Activated CD4-positive, alpha-beta T cell treated with anti-CD3 and anti-CD28 coated beads for 24 hours (primary cell): ENCODE results near the gene TSPO2.

Experiments used
- DNase-seq, 2 donors: peaks; one replicate each; pipeline ENCODE4 v3.0.0-alpha.2; 2020; ENCODE audit warnings: low read depth in 2 of 2

The TSPO2 gene

DNA sequence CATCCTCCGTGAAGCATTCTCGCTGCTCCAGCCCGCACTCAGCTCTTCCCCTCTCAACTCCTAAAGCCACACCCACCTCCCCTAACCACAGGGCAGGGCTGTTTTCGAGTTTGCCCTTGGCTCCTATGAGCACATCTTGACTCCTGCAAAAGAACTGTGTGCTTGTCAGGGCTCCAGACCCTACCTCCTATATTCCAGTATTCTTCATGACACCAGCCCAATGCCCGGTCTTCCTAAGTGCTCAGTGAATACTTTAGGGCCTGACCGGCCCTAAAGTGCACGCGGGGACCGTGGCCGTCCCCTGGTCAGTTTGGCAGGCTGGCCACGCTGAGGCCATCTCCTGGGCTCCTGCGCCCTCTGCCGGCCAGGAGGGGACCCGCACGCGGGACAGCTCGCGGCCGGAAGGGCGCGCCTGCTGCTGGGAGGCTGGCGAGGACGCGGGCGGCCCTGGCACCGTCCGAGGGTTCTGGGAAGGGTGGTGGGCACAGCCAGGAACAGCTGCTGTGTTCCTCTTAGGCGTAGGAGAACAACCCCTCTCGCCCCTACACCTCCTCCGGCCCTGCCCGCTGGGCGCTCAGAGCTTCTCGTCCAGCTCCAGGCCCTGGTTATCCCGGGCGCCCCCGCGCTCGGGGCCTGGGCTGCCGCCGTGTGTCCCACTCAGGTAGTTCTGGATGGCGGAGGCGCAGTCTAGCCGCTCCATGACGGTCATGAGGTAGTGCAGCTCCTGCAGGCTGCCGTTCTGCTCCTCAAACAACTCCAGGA is 14.3 kb upstream of the TSPO2 start:
- peak; percentile 59 to 71 for DNase-seq

DNA sequence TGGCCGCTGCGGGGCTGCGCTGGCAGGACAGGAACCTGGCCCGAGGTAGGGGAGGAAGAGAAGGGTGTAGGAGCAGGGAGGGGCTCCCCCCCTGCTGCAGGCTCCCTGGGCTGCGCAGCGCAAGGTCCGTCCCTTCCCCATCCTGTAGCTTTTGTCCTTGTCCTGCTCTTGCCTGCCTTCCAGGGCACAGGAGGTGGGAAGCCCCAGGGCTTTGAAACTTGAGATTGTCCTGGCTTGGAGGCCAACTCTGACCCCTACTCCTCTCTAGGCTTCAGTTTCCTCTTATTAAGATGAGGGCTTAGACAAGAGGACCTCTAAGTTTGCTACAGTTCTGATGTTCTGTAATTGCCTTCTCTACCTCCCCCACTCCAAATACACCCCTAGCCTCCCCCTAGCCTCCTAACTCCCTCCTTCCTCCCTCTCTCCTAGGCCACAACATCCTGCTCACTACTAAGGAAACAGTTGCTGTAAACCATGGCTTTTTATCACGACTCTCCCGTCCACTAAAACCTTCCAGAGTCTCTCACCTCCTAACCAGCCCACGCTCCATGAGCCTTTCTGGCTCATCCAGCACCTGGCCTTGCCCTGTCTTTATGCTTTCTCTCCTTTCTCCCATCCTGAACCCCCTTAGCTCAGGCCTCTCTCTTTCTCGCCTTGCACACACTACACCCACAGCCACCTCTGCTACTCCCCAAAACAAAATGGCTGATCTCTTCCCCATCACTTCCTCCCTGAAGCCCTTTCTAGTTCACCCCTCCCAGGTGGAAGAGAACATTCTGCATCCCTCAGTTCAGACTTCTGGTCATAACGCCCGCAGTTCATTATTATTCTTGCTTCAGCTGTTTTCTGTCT is 13.5 kb upstream of the TSPO2 start:
- no peak for DNase-seq

DNA sequence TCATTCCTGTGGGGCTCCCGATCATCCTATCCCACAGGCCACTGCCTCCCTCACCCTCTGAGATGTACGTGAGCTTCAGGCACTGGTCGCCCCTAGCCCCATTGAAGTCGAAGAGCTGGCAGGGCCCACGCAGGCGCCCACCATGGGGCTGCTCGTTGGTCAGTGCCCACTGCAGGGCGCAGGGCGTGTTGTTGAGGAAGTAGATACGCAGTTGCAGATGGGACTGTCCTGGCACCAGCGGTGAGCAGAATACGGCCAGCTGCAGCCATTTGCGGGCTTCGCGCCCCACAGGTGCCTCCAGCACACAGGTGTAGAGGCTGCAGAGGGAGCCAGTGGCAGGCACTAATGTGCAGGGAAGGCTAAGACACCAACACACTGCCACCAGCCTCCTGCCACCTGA is 9.4 kb upstream of the TSPO2 start:
- no peak for DNase-seq

- no peak for DNase-seq
Observed at GRCh38 chr6:41033776-41034175, 8.5 kb upstream of the TSPO2 start.

DNA sequence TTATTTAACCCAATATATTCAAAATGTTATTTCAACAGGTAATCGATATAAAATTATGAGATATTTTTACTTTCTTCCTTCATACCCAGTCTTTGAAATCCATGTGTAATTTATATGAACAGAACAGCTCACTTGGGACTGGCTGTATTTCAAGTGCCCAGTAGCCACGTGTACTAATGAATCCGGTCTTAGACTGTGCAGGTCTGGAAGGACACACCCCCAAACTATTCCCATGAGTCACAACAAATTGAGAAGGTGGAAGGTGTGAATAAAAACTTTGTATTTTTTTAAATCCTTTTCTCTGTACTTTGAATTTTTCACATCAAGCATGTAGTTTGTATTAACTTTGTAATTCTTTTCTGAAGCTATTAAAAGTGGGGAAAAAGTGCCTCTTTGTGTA is 6.1 kb upstream of the TSPO2 start:
- no peak for DNase-seq

DNA sequence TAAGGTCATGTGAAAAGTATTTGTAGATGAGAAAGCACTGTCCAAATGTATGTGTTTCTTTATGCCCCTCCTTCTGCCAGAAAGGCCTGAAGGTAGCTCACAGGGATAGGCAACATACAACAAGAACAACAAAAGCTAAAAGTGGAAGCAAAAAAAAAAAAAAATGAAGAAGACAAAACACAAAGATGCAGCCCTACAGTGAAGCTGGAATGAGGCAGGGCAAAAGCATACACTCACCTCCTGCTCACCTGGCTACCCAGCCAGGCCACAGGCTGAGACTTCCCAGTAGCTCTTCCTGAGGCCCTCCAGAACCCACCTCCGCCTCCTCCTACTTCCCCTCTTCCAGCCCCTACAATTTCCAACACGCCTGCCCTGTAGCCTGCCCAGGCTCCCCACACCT is 5.7 kb upstream of the TSPO2 start:
- DNase-seq, result no peak

- no peak for DNase-seq
Observed at GRCh38 chr6:41037107-41037900, 5.0 kb upstream of the TSPO2 start.

DNA sequence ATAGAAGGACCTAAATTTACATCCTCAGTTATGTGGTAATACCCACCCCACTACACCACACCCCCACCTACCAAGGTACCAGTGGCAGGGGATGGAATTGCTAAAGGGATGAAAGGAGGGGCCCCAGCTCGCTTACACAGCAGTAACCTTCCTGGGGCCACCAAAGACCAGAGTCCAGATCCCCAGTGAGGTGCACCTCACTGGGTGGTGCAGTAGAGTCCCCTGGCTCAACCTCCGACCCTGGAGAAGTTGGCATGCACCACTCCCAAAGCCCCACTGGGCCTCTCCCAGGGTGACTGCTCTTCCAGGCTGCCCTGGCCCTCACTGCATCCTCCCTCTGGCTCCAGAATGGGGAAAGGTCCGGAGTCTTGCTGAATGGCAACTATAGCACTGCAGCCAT is 4.1 kb upstream of the TSPO2 start:
- no peak for DNase-seq

DNA sequence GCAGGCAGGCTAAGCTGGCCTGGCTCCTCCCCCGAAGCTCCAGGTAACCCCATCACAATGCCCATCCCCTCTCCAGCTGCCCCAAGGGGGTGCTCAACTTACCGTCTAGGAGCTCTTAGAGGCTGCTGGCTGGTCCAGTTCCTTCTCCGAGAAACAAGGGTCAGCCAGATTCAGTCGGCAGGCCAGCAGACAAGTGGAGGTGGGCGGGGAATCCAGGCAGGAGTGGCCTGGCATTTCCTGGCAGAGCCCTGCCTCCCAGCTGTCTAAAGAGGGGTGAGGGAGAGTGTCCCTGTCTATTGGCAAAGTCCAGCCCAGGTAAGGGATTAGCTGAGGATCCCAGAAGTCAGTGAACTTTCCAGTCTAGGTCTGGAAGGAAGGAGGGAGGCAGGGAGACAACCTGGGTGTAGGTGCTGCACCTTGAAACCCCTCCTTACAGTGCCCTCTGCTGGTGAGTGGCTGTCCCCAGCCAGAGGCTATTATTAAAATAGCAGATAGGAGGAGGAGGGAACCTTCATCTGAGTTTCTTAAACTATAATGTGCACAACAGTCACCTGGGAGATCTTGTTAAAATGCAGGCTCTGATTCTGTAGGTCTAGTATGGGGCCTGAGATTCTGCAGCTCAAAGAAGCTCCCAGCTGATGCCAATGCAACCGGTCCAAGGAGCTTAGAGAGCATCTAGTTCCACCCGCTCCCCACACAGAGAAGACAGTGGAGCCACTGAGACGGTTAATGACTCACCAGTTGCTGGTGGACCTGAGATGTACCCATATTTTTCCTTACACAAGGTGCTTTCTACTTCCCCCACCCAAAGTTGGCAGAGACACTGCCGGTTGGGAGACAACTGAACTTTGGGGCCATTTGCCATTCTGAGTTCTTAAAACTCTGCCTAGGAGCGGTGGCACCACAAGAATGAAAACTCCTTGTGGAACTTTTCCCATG is 2.9 kb upstream of the TSPO2 start, which contains the start of gene UNC5CL:
TSS of gene UNC5CL (minus strand) at position 162 of the 939 bp plus-strand sequence. CDS start 4,147 bp downstream, outside the sequence.
- peak; percentile 28 to 37 for DNase-seq

DNA sequence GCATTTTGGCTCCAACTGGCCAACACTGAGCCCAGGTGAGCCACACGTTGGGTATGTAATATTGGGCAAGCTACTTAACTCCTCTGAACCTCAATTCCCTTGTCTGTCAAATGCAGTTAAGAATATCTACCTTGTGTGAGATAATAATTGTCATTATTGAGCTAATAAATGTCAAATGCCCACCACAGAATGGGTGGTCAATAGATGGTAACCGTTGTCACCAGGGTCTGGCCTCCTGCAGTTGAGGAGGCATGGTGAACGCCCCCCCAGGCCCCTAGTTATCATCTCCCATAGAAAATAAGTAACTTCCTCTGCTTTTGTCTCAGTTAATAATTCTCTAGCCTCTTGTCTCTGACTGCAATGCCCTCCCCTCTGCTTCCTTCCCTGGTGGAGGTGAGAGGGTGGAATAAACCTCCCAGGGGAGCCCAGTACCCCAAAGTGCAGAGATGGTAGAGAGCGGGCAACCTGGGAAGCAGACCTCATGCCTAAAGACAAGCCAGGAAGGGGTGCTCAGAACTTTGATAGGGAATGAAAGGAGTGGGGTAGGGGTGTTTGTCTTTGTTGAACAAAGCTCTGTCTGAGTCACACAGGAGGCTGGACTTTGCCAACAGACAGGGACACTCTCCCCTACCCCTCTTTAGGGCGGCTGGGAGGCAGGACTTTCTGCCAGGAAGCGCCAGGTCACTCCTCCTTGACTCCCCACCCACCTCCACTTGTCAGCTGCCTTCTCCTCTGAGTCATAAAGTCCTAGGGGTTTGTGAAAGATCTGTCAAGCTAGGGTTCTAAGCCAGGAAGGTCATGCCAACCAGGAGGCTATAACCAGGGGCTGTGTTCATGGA is 1.9 kb upstream of the TSPO2 start:
- no peak for DNase-seq

GRCh38 chr6:41040940-41041536 is 1.2 kb upstream of the TSPO2 start:
- DNase-seq, result no peak

GRCh38 chr6:41043151-41043550 is 884 bp downstream of the TSPO2 start:
- DNase-seq, result no peak

DNA sequence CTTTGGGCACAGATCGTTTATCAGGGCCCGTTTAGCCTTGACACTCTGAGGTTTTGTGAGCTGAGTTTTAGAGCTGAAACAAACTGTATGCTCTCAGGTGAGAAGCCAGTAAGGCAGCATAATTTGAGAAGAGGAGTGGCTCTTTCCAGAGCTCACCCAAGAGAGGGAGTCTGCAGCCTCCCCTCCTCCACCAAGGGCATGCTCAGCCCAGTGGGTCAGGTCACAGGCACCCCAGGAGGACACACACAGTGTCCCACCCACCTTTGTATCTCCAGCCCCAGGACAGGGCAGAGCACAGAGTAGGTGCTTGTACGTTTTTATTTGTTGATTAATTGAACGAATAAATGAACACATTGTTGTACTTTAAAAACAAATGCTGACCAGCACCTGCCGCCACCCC is 3.4 kb downstream of the TSPO2 start:
- no peak for DNase-seq

- DNase-seq, result no peak
Observed at GRCh38 chr6:41046084-41046483, 3.8 kb downstream of the TSPO2 start.

GRCh38 chr6:41047306-41047705 is 5.0 kb downstream of the TSPO2 start:
- DNase-seq, result no peak

GRCh38 chr6:41047745-41048732 is 5.8 kb downstream of the TSPO2 start:
- DNase-seq, result no peak

DNA sequence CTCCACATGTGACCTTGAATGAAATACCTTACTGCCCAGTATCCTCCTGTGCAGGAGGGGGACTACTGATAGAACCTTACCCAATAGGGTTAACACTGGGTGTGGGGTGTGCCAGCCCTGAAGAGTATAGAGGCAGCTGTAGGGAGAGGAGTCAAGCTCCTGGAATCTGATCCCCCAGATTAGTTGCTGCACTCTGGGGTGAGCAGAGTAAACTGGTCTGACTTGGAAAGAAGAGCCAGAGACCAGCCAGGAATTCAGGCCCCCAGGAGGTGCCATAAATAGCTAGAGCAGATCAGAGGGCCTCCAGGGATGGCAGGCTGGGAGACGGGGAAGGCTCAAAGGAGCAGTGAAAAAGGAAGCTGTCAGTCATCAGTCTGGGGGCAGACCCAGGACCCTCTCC is 7.3 kb downstream of the TSPO2 start:
- no peak for DNase-seq

DNA sequence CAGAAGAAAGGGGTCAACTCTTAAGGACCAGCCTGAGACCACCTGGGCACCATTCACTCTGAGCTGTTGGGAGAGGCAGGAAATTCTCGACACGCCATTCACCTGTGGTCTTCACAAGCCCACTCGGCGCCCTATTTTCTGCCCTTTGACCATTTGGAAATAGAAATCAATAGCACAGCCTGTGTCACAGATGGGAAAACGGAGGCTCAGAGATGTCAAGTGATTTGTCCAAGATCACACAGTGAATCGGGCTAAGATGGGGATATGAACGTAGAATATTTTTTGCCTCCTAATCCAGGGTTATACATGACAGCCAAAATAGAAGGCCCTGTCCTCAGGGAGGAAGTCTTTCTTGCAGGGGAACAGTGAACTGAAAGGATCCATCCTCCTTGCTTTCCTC is 7.7 kb downstream of the TSPO2 start:
- DNase-seq, result no peak

- no peak for DNase-seq
Observed at GRCh38 chr6:41050536-41050935, 8.3 kb downstream of the TSPO2 start.
